GM19468 (cell line): ENCODE data around the gene IFTAP.
"Not testable (repeated sequence)": the region's sequence is repeated elsewhere in the genome, so short reads cannot be mapped to it uniquely, and the experiment has no call there.

Experiments used
- ATAC-seq: cut with Tn5 transposase; IDR thresholded peaks from one replicate; pipeline ENCODE4 v1.9.1; 2021; ENCODE audit warnings: mild to moderate bottlenecking, moderate library complexity, moderate number of reproducible peaks; ENCODE audit not compliant: unreplicated experiment; ENCODE audit errors: extremely low read depth

Gene IFTAP, protein sequence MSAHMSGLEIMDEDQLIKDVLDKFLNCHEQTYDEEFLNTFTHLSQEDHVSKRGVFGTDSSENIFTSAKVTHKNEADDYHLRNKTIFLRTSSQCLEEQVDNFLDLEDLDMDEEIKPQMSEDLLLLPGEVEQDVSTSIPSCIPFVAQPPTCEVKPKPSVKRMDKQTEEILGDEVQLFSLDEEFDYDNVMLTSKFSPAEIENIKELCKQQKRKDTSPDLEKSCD

DNA sequence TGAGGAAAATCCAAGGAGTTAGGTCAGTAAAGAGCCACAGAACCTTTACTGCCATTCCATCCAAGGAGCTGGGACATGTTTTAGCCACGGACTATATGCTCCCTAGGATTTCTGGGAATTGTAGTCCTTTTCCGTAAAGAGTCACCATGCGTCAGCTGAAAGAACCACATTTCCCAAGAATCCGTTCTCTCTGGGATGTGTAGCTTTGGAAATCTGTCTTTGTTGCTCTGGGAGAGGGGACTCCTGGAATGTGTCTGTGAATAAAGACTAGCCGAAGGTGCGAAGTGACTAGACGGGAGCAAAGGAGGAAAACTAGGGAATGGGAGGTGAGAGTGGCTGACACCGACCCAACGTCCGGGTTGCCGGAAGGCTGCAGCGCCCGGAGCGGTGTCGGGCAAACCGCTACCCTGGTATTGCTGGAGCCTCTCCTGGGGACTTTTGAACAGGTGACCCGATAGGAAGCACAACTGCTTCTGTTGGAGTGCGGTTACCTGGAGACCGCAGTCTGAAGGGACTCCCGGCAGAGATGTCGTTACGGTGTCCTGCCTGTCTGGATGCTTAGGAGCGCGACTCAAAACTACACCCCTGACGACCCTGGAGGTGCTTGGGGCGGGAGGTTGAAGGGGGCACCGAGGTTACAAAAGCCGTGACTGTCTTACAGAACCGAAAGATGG, at the start of gene IFTAP:
IFTAP (plus strand) TSS at position 187 of the 674 bp plus-strand sequence. CDS start 15,602 bp downstream, outside the sequence.
- peak; percentile 59 for ATAC-seq

DNA sequence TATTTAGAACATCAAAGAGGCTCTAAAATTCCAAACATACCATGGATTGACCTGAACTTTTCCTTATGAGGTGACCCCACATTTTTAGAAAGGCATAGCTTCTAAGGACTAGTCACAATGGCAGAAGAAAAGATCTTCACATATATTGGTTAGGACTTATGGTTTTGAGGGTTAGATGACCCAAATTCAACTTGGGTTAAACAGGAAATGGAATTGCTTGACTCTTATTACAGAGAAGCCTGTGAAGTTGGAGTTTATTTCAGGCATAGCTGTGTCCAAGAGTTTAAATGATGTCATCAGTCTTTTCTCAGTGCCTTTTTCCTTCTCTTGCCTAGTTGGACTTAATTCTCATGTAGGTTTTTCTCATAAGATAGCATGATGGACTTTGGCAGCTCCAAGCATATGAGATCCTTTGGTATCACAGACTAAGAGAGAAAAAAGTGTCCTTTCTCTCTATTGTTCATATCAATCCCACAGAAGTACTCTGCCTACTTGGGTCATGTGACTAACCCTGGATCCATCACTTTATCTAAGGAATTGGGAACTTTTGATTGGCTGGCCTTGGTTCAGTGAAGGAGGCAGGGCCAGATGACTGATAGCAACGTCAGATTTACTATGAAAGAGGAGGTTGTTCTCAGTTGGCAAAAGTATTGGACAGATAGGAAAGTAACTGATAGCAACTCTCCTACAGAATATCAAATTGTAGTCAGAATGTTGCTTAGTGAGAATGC, 43.8 kb upstream of the IFTAP start:
- no peak for ATAC-seq

DNA sequence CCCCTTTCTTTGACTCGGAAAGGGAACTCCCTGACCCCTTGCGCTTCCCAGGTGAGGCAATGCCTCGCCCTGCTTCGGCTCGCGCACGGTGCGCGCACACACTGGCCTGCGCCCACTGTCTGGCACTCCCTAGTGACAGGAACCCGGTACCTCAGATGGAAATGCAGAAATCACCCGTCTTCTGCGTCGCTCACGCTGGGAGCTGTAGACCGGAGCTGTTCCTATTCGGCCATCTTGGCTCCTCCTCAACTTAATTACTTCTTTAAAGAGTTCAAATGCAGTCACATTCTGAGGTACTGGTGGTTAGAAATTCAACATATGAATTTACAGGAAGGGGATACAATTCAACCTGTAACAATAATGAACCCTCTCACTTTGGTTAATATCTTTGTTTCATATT, 36.9 kb upstream of the IFTAP start:
- ATAC-seq, result not testable (repeated sequence)

DNA sequence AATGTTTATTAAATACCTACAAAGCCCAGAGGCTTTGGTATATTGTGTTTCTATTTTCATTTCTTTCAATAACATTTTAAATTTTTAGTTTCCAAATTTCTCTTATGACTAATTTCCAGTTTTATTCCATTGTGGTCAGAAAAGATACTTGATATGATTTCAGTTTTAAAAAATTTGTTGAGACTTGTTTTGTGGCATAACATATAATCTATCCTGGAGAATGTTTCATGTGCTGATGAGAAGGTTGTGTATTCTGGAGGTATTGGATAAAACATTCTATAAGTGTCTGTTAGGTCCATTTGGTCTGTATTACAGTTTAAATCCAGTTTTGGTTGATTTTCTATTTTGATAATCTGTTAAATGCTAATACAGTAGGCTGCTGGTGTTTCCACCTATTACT, 36.3 kb upstream of the IFTAP start:
- ATAC-seq, result no peak

DNA sequence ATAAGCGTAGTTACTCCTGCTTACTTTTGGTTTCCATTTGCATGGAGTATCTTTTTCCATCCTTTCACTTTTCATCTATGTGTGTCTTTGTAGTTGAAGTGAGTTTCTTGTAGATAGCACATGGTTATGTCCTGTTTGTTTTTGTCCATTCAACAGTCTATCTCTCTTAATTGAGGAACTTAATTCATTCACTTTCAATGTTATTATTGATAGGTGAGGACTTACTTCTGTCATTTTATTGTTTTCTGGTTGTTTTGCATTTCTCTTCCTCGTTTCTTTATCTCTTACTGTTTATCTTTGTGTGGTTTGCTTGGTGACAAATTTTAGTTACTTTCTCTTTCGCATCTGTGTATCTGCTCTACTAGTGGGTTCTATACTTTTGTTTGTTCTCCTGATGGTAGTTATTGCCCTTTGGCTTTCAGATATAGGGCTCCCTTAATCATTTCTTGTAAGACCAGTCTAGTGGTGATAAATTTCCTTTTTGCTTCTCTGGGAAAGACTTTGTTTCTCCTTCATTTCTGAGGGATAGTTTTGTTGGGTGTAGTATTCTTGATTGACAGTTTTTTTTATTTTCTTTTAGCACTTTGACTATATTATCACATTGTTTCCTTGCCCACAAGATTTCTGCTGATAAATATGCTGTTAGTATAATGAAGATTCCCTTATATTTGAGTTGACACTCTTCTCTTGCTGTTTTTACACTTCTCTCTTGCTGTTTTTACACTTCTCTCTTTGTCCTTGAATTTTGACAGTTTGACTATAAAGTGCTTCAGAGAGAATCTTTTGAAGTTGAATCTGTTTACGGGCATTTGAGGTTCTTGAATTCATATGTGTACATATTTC, 35.5 kb upstream of the IFTAP start:
- no peak for ATAC-seq

DNA sequence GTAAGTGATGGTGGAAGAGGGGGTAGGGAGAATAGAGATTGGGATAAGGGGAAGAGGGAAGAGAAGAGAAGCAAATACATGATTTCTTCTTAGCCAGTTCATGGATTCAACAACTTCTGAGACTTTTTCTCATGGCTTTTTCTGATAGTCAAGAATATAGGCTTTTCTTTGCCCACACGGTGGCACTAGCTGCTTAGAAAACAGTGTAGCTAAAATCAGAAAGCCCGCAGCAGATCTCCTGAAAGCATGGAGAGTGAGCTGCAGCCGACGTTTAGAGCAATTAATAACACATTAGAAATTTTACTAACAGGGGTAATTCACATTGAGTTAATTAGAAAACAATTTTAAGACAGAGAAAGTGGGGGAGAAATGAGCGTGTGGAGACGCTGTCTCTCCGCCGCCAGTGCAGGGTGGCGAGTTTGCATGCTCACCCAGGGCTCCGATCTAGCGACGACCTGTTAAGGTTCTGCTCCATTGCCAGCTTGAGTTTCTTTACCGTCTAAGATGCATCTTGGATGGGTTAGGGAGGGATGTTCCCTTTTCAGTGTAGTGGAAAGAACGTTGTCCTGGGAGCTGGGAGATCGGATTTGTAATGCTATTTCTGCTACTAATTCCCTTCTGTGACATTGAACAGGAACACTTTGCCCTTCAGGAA, 29.8 kb upstream of the IFTAP start:
- ATAC-seq, result no peak

DNA sequence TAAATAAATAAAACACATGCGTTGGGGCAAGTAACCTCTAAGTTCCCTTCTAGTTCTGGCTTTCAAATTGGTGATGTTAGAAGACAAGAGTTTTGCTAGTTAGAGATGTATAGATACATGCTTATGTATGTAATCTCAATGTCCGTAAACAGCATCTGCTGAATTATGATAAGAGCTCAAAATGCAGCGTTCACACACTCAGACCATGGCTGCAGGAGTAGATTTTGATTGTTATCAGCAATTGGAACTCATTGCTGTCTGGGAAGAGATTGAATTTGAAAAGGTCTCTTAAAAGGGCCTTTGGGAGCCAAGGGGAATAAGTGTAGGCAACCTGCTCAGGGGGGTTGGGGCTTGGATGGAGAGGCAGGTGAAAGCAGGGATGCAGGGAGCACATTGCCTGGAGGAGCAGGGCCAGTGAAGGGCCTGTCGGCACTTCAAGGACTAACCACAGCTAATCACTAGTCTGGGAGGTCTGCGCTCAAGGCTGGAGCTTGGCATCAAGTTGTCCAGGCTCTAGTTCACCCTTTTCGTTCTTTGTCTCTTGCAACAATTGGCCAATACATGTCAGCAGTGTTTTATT, 29.2 kb upstream of the IFTAP start:
- no peak for ATAC-seq

DNA sequence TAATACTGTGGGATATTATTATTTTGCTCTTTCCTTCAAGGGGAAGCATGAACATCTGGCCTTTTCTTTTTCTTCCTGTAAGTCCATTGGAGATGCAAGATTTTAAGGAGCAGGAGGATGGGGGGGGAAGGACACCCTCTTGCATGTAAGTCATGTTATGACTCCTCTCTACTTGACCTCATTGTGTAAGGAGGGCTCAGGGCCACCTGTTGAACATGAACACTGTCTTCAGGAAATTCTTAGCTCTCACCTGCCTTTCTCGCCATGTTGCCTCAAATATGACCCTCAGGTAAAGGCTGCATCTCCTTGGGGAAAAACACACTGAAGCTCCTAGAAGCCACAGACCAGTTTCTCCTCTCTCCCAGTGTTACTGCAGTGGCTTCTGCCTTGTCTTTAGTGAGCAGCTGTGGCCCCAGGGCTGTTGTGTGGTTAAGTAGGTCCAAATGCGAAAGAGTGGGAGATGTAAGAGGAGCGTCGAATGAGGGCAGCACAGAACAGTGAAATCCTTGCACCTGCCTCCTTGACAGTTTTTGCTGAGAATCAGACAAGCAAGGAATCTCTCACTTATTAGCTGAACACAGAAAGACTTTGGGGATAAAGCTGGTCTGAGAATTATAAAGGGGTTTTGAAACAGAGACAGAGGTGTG, 27.8 kb upstream of the IFTAP start:
- no peak for ATAC-seq

DNA sequence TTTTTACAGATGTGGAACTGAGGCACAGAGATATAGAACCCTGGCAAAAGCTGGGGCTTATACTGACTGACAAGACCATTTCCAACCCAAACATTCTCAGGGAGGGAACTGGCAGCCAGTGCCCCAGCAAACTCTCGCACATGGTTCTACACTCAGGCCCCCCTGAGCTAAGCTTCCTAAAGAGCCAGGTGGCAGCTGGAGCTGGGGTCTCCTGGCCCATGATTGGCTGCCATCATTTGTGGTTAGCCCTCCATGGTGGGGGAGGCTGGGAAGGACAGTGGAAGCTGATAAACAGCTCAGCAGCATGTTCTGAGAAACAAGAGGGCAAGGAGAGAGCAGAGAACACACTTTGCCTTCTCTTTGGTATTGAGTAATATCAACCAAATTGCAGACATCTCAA, 26.6 kb upstream of the IFTAP start, which contains the start of gene RAG1:
RAG1 (plus strand) TSS at position 314 of the 400 bp plus-strand sequence. CDS start 5,298 bp downstream, outside the sequence.
- ATAC-seq, result no peak

DNA sequence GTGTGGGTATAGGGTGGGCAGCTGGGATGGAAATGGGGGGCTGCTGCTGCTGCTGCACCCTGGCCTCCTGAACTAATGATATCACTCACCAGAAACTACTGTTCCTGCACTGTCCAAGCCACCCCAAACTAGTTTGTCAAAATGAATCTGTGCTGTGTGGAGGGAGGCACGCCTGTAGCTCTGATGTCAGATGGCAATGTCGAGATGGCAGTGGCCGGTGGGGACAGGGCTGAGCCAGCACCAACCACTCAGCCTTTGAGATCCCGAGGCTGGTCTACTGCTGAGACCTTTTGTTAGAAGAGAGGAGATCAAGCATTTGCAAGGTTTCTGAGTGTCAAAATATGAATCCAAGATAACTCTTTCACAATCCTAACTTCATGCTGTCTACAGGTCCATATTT, 25.2 kb upstream of the IFTAP start:
- ATAC-seq, result no peak

DNA sequence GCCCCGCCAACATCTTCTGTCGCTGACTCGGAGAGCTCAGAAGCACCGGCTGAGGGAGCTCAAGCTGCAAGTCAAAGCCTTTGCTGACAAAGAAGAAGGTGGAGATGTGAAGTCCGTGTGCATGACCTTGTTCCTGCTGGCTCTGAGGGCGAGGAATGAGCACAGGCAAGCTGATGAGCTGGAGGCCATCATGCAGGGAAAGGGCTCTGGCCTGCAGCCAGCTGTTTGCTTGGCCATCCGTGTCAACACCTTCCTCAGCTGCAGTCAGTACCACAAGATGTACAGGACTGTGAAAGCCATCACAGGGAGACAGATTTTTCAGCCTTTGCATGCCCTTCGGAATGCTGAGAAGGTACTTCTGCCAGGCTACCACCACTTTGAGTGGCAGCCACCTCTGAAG, 19.8 kb upstream of the IFTAP start:
- no peak for ATAC-seq

DNA sequence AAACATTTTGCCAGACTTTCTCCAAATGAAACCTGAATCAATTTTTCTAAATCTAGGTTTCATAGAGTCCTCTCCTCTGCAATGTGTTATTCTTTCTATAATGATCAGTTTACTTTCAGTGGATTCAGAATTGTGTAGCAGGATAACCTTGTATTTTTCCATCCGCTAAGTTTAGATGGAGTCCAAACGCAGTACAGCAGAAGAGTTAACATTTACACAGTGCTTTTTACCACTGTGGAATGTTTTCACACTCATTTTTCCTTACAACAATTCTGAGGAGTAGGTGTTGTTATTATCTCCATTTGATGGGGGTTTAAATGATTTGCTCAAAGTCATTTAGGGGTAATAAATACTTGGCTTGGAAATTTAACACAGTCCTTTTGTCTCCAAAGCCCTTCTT, 16.9 kb upstream of the IFTAP start:
- no peak for ATAC-seq

DNA sequence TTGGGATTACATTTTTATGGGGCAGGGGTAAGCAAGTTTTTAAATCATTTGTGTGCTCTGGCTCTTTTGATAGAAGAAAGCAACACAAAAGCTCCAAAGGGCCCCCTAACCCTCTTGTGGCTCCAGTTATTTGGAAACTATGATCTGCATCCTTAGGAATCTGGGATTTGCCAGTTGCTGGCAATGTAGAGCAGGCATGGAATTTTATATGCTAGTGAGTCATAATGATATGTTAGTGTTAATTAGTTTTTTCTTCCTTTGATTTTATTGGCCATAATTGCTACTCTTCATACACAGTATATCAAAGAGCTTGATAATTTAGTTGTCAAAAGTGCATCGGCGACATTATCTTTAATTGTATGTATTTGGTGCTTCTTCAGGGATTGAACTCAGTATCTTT, 16.4 kb upstream of the IFTAP start:
- no peak for ATAC-seq

DNA sequence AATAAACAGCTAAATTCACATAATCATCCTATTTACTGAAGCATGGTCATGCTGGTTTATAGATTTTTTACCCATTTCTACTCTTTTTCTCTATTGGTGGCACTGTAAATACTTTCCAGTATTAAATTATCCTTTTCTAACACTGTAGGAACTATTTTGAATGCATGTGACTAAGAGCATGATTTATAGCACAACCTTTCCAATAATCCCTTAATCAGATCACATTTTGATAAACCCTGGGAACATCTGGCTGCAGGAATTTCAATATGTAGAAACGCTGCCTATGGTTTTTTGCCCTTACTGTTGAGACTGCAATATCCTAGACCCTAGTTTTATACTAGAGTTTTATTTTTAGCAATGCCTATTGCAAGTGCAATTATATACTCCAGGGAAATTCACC, 15.8 kb upstream of the IFTAP start:
- ATAC-seq, result no peak

DNA sequence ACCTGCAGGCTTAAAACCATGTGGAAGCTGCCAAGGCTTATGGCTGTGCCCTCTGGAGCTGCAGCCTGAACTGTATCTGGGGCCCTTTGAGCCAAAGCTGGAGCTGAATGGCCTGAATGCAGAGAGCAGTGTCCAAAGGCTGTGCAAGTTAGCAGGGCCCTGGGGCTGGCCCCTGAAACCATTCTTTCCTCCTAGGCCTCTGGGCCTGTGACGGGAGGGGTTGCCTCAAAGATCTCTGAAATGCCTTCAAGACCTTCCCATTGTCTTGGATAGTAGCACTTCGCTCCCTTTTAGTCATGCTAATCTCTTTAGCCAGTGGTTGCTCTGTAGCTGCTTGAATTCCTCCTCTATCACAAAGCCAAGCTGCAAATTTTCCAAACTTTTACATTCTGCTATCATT, 12.8 kb upstream of the IFTAP start:
- ATAC-seq, result no peak

DNA sequence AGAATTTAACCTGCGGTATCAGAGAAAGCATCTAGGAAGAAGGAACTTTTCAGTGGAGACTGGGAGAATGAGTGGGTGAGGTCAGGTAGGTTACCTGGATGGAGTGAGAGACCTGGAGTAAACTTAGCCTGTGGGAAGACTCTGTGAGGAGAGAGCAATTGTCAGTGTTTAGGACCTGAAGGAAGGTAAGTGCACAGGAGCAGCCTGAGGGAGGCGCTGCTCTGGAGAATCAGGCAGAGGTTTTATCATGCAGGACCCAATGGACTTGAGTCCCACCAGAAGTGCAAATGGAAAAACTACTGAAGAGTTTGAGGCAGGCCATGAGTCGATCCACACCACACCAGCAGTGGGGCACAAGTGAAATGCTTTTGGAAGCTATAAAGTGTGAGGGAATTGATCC, 10.6 kb upstream of the IFTAP start:
- ATAC-seq, result no peak

DNA sequence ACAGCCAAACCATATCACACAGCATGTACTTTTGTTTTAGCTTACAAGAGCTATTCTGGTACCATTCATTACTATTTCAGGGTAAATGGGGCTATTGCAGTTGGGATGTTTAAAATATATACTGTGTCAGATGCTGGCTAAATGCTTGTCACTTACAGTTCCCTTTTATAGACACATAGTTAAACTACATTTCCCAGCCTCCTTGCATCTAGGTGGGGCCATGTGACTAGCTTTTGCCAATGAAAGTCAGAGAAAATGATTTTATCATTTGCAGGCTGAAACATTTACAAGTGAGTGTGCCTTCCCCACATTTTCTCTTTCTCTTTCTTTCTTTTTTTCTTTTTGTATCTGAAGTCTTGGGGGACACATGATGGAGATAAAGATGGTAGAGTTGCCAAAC, 7.8 kb upstream of the IFTAP start:
- no peak for ATAC-seq

DNA sequence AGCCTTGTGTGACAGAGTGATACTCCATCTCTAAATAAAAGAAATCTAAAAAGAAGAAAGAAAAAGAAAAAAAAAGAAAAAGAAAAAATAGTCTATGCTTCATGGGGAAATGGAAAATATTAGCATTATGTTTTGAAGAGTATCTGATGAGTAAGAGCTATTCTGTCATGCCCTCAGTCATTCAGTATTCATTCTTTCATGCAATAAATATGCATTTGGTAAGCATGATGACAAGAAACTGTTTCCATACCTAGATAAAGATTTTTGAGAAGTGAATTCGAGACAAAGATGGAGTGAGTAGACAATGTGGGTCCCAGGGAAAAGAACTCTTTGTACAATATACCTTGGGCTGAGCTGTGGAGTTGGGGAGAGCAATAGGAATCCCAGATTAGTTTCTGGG, 6.2 kb upstream of the IFTAP start:
- no peak for ATAC-seq

DNA sequence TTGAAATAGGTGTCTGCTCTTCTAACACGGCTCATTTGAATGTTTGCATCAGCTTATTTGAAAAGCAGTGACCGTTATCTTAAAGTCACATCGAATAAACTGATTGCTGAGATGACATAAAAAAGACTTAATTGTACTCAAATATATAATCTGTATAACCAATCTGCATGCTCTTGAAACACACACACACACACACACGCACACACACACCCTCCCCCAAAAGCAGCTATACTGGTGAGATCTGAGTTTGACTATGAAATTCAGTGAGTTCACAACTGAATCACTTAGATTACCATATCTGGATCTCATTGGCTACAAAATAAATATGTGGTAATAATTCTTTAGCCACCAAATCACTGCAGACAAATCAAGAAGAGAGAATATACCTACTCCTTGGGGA, 3.8 kb upstream of the IFTAP start:
- no peak for ATAC-seq
